K562 (cell line): ENCODE data around the gene SNAP23. TPM values are rescaled to one million over a fixed set of nuclear protein-coding genes. Genes with fewer than 3 reads are reported as not detected.

ENCODE experiments used
- AFF4 ChIP-seq: sonication (generic); formaldehyde crosslinking; IDR thresholded peaks from 2 replicates; pipeline ENCODE4 v1.8.0; 2023; ENCODE audit warnings: mild to moderate bottlenecking, missing genetic modification reagents
- BRD9 ChIP-seq: fragments of 450-650 bp; IDR thresholded peaks from 2 replicates; pipeline ENCODE4 v1.6.1; 2018; ENCODE audit warnings: low read depth; ENCODE audit not compliant: partially characterized antibody
- E2F1 ChIP-seq: sonication (generic); formaldehyde crosslinking; IDR thresholded peaks from 2 replicates; pipeline ENCODE4 v1.8.1; 2023; ENCODE audit warnings: mild to moderate bottlenecking, missing genetic modification reagents, moderate library complexity
- EP400 ChIP-seq: fragments of 450-650 bp; IDR thresholded peaks from 2 replicates; pipeline ENCODE4 v1.6.1; 2017; ENCODE audit warnings: antibody characterized with exemption, mild to moderate bottlenecking, moderate library complexity
- MECOM ChIP-seq: fragments of 250-450 bp; sonication (Bioruptor Pico); IDR thresholded peaks from 2 replicates; pipeline ENCODE4 v1.8.0; 2022; ENCODE audit warnings: inconsistent platforms
- MNT ChIP-seq, 2 experiments: fragments of 450-650 bp; conservative IDR thresholded peaks; 2 replicates each; pipeline ENCODE4 v1.6.1; 2017; ENCODE audit warnings: mild to moderate bottlenecking in 2 of 2, moderate library complexity in 2 of 2
- NONO ChIP-seq, 2 experiments: fragments of 200-400 bp in 1 of 2; fragments of 450-650 bp in 1 of 2; formaldehyde crosslinking in 1 of 2; IDR thresholded peaks; 2 replicates each; pipeline ENCODE4 v1.6.1; 2017; ENCODE audit warnings: low read depth in 2 of 2, mild to moderate bottlenecking in 2 of 2, moderate library complexity in 2 of 2, low read length in 1 of 2
- POU5F1 ChIP-seq: fragments of 150-350 bp; IDR thresholded peaks from 2 replicates; pipeline ENCODE4 v1.6.1; 2014; ENCODE audit warnings: borderline replicate concordance, low read length, low read depth, mild to moderate bottlenecking; ENCODE audit not compliant: partially characterized antibody
- PTRF ChIP-seq: fragments of 450-650 bp; IDR thresholded peaks from 2 replicates; pipeline ENCODE4 v1.6.1; 2016; ENCODE audit warnings: mild to moderate bottlenecking, missing genetic modification characterization, missing compliant biosample characterization
- RUNX1 ChIP-seq: sonication (generic); IDR thresholded peaks from 2 replicates; pipeline ENCODE4 v1.6.1; 2016; ENCODE audit warnings: antibody characterized with exemption, low read depth
- THRB ChIP-seq: fragments of 450-650 bp; formaldehyde crosslinking; conservative IDR thresholded peaks from 2 replicates; pipeline ENCODE4 v1.4.0; 2022; ENCODE audit warnings: mild to moderate bottlenecking, missing genetic modification characterization
- U2AF2 ChIP-seq: fragments of 200-400 bp; formaldehyde crosslinking; optimal IDR thresholded peaks from 2 replicates; pipeline ENCODE3; 2017; ENCODE audit warnings: low read depth, mild to moderate bottlenecking, low read length
- VEZF1 ChIP-seq: fragments of 200-800 bp; sonication (Bioruptor generic); IDR thresholded peaks from 2 replicates; pipeline ENCODE4 v1.6.1; 2017; ENCODE audit warnings: missing genetic modification characterization, missing compliant biosample characterization
- ZNF584 ChIP-seq: fragments of 200-800 bp; sonication (Bioruptor generic); IDR thresholded peaks from 2 replicates; pipeline ENCODE4 v1.6.1; 2016; ENCODE audit warnings: low read depth, mild to moderate bottlenecking, missing genetic modification characterization, missing compliant biosample characterization
- ZNF586 ChIP-seq: fragments of 450-650 bp; formaldehyde crosslinking; conservative IDR thresholded peaks from 2 replicates; pipeline ENCODE4 v1.4.0; 2020; ENCODE audit warnings: mild to moderate bottlenecking, moderate library complexity
- polyA plus RNA-seq, 8 experiments: library from polyadenylated mRNA; depleted of rRNA in 4 of 8; stranded (reverse) in 5 of 8; unstranded in 3 of 8; fragments of >200 nt; fragmentation: Nextera tagmentation in 2 of 8; fragmentation: Illumina TruSeq in 1 of 8; extraction: Ambion mirVana in 2 of 8; extraction: Trizol in 1 of 8; gene quantifications; 2 replicates each; pipeline versions ENCODE4 v1.2.1 to v1.2.3, GENCODE V29; 2011 to 2014; ENCODE audit warnings: inconsistent platforms in 1 of 8, missing spikeins in 1 of 8
- total RNA-seq, 7 experiments: library from RNA; depleted of rRNA in 6 of 7; stranded (reverse); fragments of >200 nt in 6 of 7; fragmentation: Illumina TruSeq in 2 of 7; extraction: Trizol in 2 of 7; gene quantifications; 2 replicates each; pipeline versions ENCODE4 v1.2.1 to v1.2.3, GENCODE V29; 2011 to 2021; ENCODE audit warnings: low replicate concordance in 1 of 7

Gene SNAP23
- total and polyA plus RNA-seq, 9 of the 15 experiments (the other 6 are each of a cell fraction or from before 2014, with no cell fraction given) = 78.9 to 168 (median 117) TPM

- peak; percentile 85; the same call in 1 of the 2 replicates for TF ChIP-seq AFF4 (CRISPR knock-in tag)
- TF ChIP-seq THRB (CRISPR knock-in tag) = no peak
- TF ChIP-seq BRD9 = no peak
- TF ChIP-seq EP400 = peak; percentile 73; the same call in 1 of the 2 replicates
- TF ChIP-seq RUNX1 = no peak
- TF ChIP-seq POU5F1 = peak; percentile 13
- no peak for TF ChIP-seq PTRF
- peak; percentile 61; the same call in 1 of the 2 replicates for TF ChIP-seq E2F1 (CRISPR knock-in tag)
- no peak for TF ChIP-seq U2AF2
- TF ChIP-seq NONO (IDR thresholded peaks at IDR 0.05; ENCODE audit: low read depth in 2 of 2, low read length in 1 of 2) = peak in 1 of 2 experiments; percentile 72; a peak in 2 of 4 replicates
- TF ChIP-seq MNT (conservative IDR thresholded peaks at IDR 0.05) = peak; percentile 91 to 94
- TF ChIP-seq ZNF586 (CRISPR knock-in tag) = no peak
- peak; percentile 91 for TF ChIP-seq VEZF1 (CRISPR knock-in tag)
- no peak for TF ChIP-seq MECOM (CRISPR knock-in tag)
- TF ChIP-seq ZNF584 = no peak
These were observed 80.0 kb downstream of the SNAP23 start, which contains the start of gene STARD9 (continued) for GRCh38 chr15:42575188-42576039.
